Measurements from ENCODE around the gene RARS1. TPM values are rescaled to one million over a fixed set of nuclear protein-coding genes. Genes with fewer than 3 reads are reported as not detected.

Gene RARS1
- total RNA-seq, 1 experiment from 2014 or later = 69.8 TPM

GRCh38 chr5:168455201-168455600 lies 31.1 kb upstream of the RARS1 start:
- no peak overlapping the region for H3K4me2 ChIP-seq (ENCODE audit: low read depth, low read length, poor library complexity, severe bottlenecking)

GRCh38 chr5:168457542-168457941 lies 28.7 kb upstream of the RARS1 start:
- no peaks in the 10 kb centered on the region for H3K36me3 ChIP-seq (ENCODE audit: insufficient read depth, low read length)
- no peak overlapping the region for H2AFZ ChIP-seq (ENCODE audit: low read length)
- H4K20me1 ChIP-seq (ENCODE audit: insufficient read depth, low read depth, low read length) = no peaks in the 10 kb centered on the region
- no peak for DNase-seq
- H3K27ac ChIP-seq (ENCODE audit: low read length) = no peak overlapping the region
- H3K9ac ChIP-seq (ENCODE audit: low read length) = no peak overlapping the region
- no peaks in the 10 kb centered on the region for H3K4me1 ChIP-seq (ENCODE audit: low read length)
- H3K9me3 ChIP-seq (ENCODE audit: low read length) = no peaks in the 10 kb centered on the region
- no peaks in the 10 kb centered on the region for H3K27me3 ChIP-seq (ENCODE audit: low read length)
- H3K79me2 ChIP-seq (ENCODE audit: low read length) = no peaks in the 10 kb centered on the region
- no peak overlapping the region for H3K4me2 ChIP-seq (ENCODE audit: low read depth, low read length, poor library complexity, severe bottlenecking)
- H3K4me3 ChIP-seq (ENCODE audit: low read length) = no peak overlapping the region
- H3K9me2 ChIP-seq (replicated peaks; ENCODE audit: insufficient read depth, low read length) = no peaks in the 10 kb centered on the region

More at GRCh38 chr5:168455201-168455600, 31.1 kb upstream of the RARS1 start:
- Histone ChIP-seq H3K9me2 (replicated peaks; ENCODE audit: insufficient read depth, low read length) (no peaks in the 10 kb centered on the region), H3K4me3 (ENCODE audit: low read length) (no peak overlapping the region), H3K9ac (ENCODE audit: low read length) (no peak overlapping the region), H3K79me2 (ENCODE audit: low read length) (no peaks in the 10 kb centered on the region), H3K36me3 (ENCODE audit: insufficient read depth, low read length) (no peaks in the 10 kb centered on the region), H3K27ac (ENCODE audit: low read length) (no peak overlapping the region), H2AFZ (ENCODE audit: low read length) (no peak overlapping the region), H3K27me3 (ENCODE audit: low read length) (no peaks in the 10 kb centered on the region), H4K20me1 (ENCODE audit: insufficient read depth, low read depth, low read length) (no peaks in the 10 kb centered on the region), H3K9me3 (ENCODE audit: low read length) (no peaks in the 10 kb centered on the region), H3K4me1 (ENCODE audit: low read length) (no peaks in the 10 kb centered on the region)
- DNase-seq = no peak

GRCh38 chr5:168460606-168461005 lies 25.7 kb upstream of the RARS1 start:
- Histone ChIP-seq H3K4me1 (ENCODE audit: low read length) (no peaks in the 10 kb centered on the region), H3K9me2 (replicated peaks; ENCODE audit: insufficient read depth, low read length) (no peaks in the 10 kb centered on the region), H4K20me1 (ENCODE audit: insufficient read depth, low read depth, low read length) (no peaks in the 10 kb centered on the region), H3K36me3 (ENCODE audit: insufficient read depth, low read length) (no peaks in the 10 kb centered on the region), H3K27me3 (ENCODE audit: low read length) (no peaks in the 10 kb centered on the region), H3K9ac (ENCODE audit: low read length) (no peak overlapping the region), H3K9me3 (ENCODE audit: low read length) (no peaks in the 10 kb centered on the region), H3K27ac (ENCODE audit: low read length) (no peak overlapping the region), H3K4me2 (ENCODE audit: low read depth, low read length, poor library complexity, severe bottlenecking) (no peak overlapping the region), H3K79me2 (ENCODE audit: low read length) (no peaks in the 10 kb centered on the region), H3K4me3 (ENCODE audit: low read length) (no peak overlapping the region), H2AFZ (ENCODE audit: low read length) (no peak overlapping the region)
- no peak for DNase-seq

GRCh38 chr5:168463081-168463480 lies 23.2 kb upstream of the RARS1 start:
- H3K4me2 ChIP-seq (ENCODE audit: low read depth, low read length, poor library complexity, severe bottlenecking) = no peak overlapping the region
- no peak overlapping the region for H3K27ac ChIP-seq (ENCODE audit: low read length)
- no peak overlapping the region for H2AFZ ChIP-seq (ENCODE audit: low read length)
- no peaks in the 10 kb centered on the region for H3K27me3 ChIP-seq (ENCODE audit: low read length)
- H3K9me2 ChIP-seq (replicated peaks; ENCODE audit: insufficient read depth, low read length) = no peaks in the 10 kb centered on the region
- H3K79me2 ChIP-seq (ENCODE audit: low read length) = no peaks in the 10 kb centered on the region
- H4K20me1 ChIP-seq (ENCODE audit: insufficient read depth, low read depth, low read length) = no peaks in the 10 kb centered on the region
- H3K9ac ChIP-seq (ENCODE audit: low read length) = no peak overlapping the region
- no peaks in the 10 kb centered on the region for H3K9me3 ChIP-seq (ENCODE audit: low read length)
- H3K4me1 ChIP-seq (ENCODE audit: low read length) = no peaks in the 10 kb centered on the region
- H3K36me3 ChIP-seq (ENCODE audit: insufficient read depth, low read length) = no peaks in the 10 kb centered on the region
- no peak for DNase-seq
- no peak overlapping the region for H3K4me3 ChIP-seq (ENCODE audit: low read length)

GRCh38 chr5:168464214-168464613 lies 22.1 kb upstream of the RARS1 start:
- no peaks in the 10 kb centered on the region for H3K79me2 ChIP-seq (ENCODE audit: low read length)
- no peak overlapping the region for H3K4me2 ChIP-seq (ENCODE audit: low read depth, low read length, poor library complexity, severe bottlenecking)
- no peaks in the 10 kb centered on the region for H3K27me3 ChIP-seq (ENCODE audit: low read length)
- DNase-seq = no peak
- no peaks in the 10 kb centered on the region for H3K9me2 ChIP-seq (replicated peaks; ENCODE audit: insufficient read depth, low read length)
- no peaks in the 10 kb centered on the region for H3K9me3 ChIP-seq (ENCODE audit: low read length)
- H3K4me1 ChIP-seq (ENCODE audit: low read length) = no peaks in the 10 kb centered on the region
- no peak overlapping the region for H3K9ac ChIP-seq (ENCODE audit: low read length)
- H2AFZ ChIP-seq (ENCODE audit: low read length) = no peak overlapping the region
- H3K36me3 ChIP-seq (ENCODE audit: insufficient read depth, low read length) = no peaks in the 10 kb centered on the region
- H3K4me3 ChIP-seq (ENCODE audit: low read length) = no peak overlapping the region
- no peaks in the 10 kb centered on the region for H4K20me1 ChIP-seq (ENCODE audit: insufficient read depth, low read depth, low read length)
- H3K27ac ChIP-seq (ENCODE audit: low read length) = no peak overlapping the region

- Histone ChIP-seq H3K36me3 (ENCODE audit: insufficient read depth, low read length) (no peaks in the 10 kb centered on the region), H4K20me1 (ENCODE audit: insufficient read depth, low read depth, low read length) (no peaks in the 10 kb centered on the region), H3K27ac (ENCODE audit: low read length) (no peak overlapping the region), H3K27me3 (ENCODE audit: low read length) (no peaks in the 10 kb centered on the region), H2AFZ (ENCODE audit: low read length) (no peak overlapping the region), H3K79me2 (ENCODE audit: low read length) (no peaks in the 10 kb centered on the region), H3K4me2 (ENCODE audit: low read depth, low read length, poor library complexity, severe bottlenecking) (no peak overlapping the region), H3K4me3 (ENCODE audit: low read length) (no peak overlapping the region), H3K9me2 (replicated peaks; ENCODE audit: insufficient read depth, low read length) (no peaks in the 10 kb centered on the region), H3K9me3 (ENCODE audit: low read length) (no peaks in the 10 kb centered on the region), H3K4me1 (ENCODE audit: low read length) (no peaks in the 10 kb centered on the region), H3K9ac (ENCODE audit: low read length) (no peak overlapping the region)
- no peak for DNase-seq
These were observed 21.6 kb upstream of the RARS1 start for GRCh38 chr5:168464641-168465040.

GRCh38 chr5:168467755-168468330 lies 18.4 kb upstream of the RARS1 start:
- Histone ChIP-seq H3K9me3 (ENCODE audit: low read length) (no peaks in the 10 kb centered on the region), H3K27me3 (ENCODE audit: low read length) (no peaks in the 10 kb centered on the region), H4K20me1 (ENCODE audit: insufficient read depth, low read depth, low read length) (no peaks in the 10 kb centered on the region), H3K36me3 (ENCODE audit: insufficient read depth, low read length) (no peaks in the 10 kb centered on the region), H3K79me2 (ENCODE audit: low read length) (no peaks in the 10 kb centered on the region), H3K4me3 (ENCODE audit: low read length) (no peak overlapping the region), H3K27ac (ENCODE audit: low read length) (no peak overlapping the region), H3K9ac (ENCODE audit: low read length) (no peak overlapping the region), H3K4me2 (ENCODE audit: low read depth, low read length, poor library complexity, severe bottlenecking) (no peak overlapping the region), H3K9me2 (replicated peaks; ENCODE audit: insufficient read depth, low read length) (no peaks in the 10 kb centered on the region), H2AFZ (ENCODE audit: low read length) (no peak overlapping the region), H3K4me1 (ENCODE audit: low read length) (no peaks in the 10 kb centered on the region)
- DNase-seq = no peak

- no peak for DNase-seq
- Histone ChIP-seq H3K4me1 (ENCODE audit: low read length) (no peaks in the 10 kb centered on the region), H3K79me2 (ENCODE audit: low read length) (no peaks in the 10 kb centered on the region), H2AFZ (ENCODE audit: low read length) (no peak overlapping the region), H4K20me1 (ENCODE audit: insufficient read depth, low read depth, low read length) (no peaks in the 10 kb centered on the region), H3K9ac (ENCODE audit: low read length) (no peak overlapping the region), H3K27me3 (ENCODE audit: low read length) (no peaks in the 10 kb centered on the region), H3K9me2 (replicated peaks; ENCODE audit: insufficient read depth, low read length) (no peaks in the 10 kb centered on the region), H3K36me3 (ENCODE audit: insufficient read depth, low read length) (no peaks in the 10 kb centered on the region), H3K27ac (ENCODE audit: low read length) (no peak overlapping the region), H3K9me3 (ENCODE audit: low read length) (no peaks in the 10 kb centered on the region), H3K4me2 (ENCODE audit: low read depth, low read length, poor library complexity, severe bottlenecking) (no peak overlapping the region), H3K4me3 (ENCODE audit: low read length) (no peak overlapping the region)
These were observed 17.4 kb upstream of the RARS1 start for GRCh38 chr5:168468836-168469235.

- H3K79me2 ChIP-seq (ENCODE audit: low read length) = no peaks in the 10 kb centered on the region
- no peaks in the 10 kb centered on the region for H3K9me2 ChIP-seq (replicated peaks; ENCODE audit: insufficient read depth, low read length)
- no peak for DNase-seq
- H3K27me3 ChIP-seq (ENCODE audit: low read length) = no peaks in the 10 kb centered on the region
- no peak overlapping the region for H3K9ac ChIP-seq (ENCODE audit: low read length)
- H3K4me3 ChIP-seq (ENCODE audit: low read length) = no peak overlapping the region
- H2AFZ ChIP-seq (ENCODE audit: low read length) = no peak overlapping the region
- no peaks in the 10 kb centered on the region for H3K4me1 ChIP-seq (ENCODE audit: low read length)
- no peaks in the 10 kb centered on the region for H3K36me3 ChIP-seq (ENCODE audit: insufficient read depth, low read length)
- H3K4me2 ChIP-seq (ENCODE audit: low read depth, low read length, poor library complexity, severe bottlenecking) = no peak overlapping the region
- H4K20me1 ChIP-seq (ENCODE audit: insufficient read depth, low read depth, low read length) = no peaks in the 10 kb centered on the region
- no peaks in the 10 kb centered on the region for H3K9me3 ChIP-seq (ENCODE audit: low read length)
- no peak overlapping the region for H3K27ac ChIP-seq (ENCODE audit: low read length)
These were observed 16.5 kb upstream of the RARS1 start for GRCh38 chr5:168469816-168470215.
